ENCODE results near the gene PSME3.
A peak's percentile ranks its signal among the peaks of the same experiment; 100 is the strongest.

PSME3 gene

GRCh38 chr17:42832934-42833766 lies at the start of gene PSME3:
TSS of gene PSME3 (plus strand) at chr17:42833397. CDS start at chr17:42833632, 235 bp downstream.
- peak; percentile 87 for DNase-seq

- DNase-seq = no peak
These were observed 49.4 kb upstream of the PSME3 start for GRCh38 chr17:42783791-42784138.

GRCh38 chr17:42784409-42784808 lies 48.8 kb upstream of the PSME3 start:
- no peak for DNase-seq

- DNase-seq = no peak
These were observed 48.2 kb upstream of the PSME3 start for GRCh38 chr17:42784811-42785592.

- no peak for DNase-seq
These were observed 45.9 kb upstream of the PSME3 start for GRCh38 chr17:42787266-42787665.

GRCh38 chr17:42791948-42792347 lies 41.2 kb upstream of the PSME3 start:
- DNase-seq = no peak

GRCh38 chr17:42792545-42792944 lies 40.7 kb upstream of the PSME3 start:
- DNase-seq = no peak

- no peak for DNase-seq
These were observed 38.1 kb upstream of the PSME3 start for GRCh38 chr17:42795061-42795460.

GRCh38 chr17:42795465-42795864 lies 37.7 kb upstream of the PSME3 start:
- no peak for DNase-seq

GRCh38 chr17:42796066-42796758 lies 37.0 kb upstream of the PSME3 start:
- no peak for DNase-seq

GRCh38 chr17:42797067-42798007 lies 35.9 kb upstream of the PSME3 start:
- DNase-seq = no peak

- DNase-seq = no peak
These were observed 35.2 kb upstream of the PSME3 start for GRCh38 chr17:42798011-42798382.

- DNase-seq = peak; percentile 63
These were observed 34.5 kb upstream of the PSME3 start, which contains the start of the genes CNTD1 and COA3 for GRCh38 chr17:42798383-42799380. TSS of gene CNTD1 (plus strand) at chr17:42798861. CDS start at chr17:42799068, 207 bp downstream. TSS of gene COA3 (minus strand) at chr17:42798704. CDS start at chr17:42798681, 23 bp downstream.

GRCh38 chr17:42803074-42803883 lies 29.9 kb upstream of the PSME3 start:
- DNase-seq = no peak

GRCh38 chr17:42804918-42805367 lies 28.3 kb upstream of the PSME3 start:
- no peak for DNase-seq

GRCh38 chr17:42806249-42806648 lies 26.9 kb upstream of the PSME3 start:
- DNase-seq = no peak

GRCh38 chr17:42809250-42809649 lies 23.9 kb upstream of the PSME3 start:
- no peak for DNase-seq

- DNase-seq = no peak
These were observed 18.4 kb upstream of the PSME3 start for GRCh38 chr17:42814633-42815399.

GRCh38 chr17:42817866-42818265 lies 15.3 kb upstream of the PSME3 start:
- DNase-seq = no peak
